Coronary artery (tissue), 2 donors: Measurements from ENCODE around the gene TXN.
"Not testable (repeated sequence)": the region's sequence is repeated elsewhere in the genome, so short reads cannot be mapped to it uniquely, and the experiment has no call there.

ENCODE experiments used
- DNase-seq: peaks from one replicate; pipeline ENCODE4 v3.0.0-alpha.2; 2017; ENCODE audit warnings: low spot score
- H3K27ac ChIP-seq, 2 donors: fragments of 200-600 bp; sonication (generic); one replicate each; pipeline ENCODE4 v1.5.1; 2016 to 2019
- H3K4me3 ChIP-seq: fragments of 200-600 bp; sonication (generic); 2 replicates; pipeline ENCODE4 v1.5.1; 2016; ENCODE audit warnings: mild to moderate bottlenecking, moderate library complexity
- CTCF ChIP-seq: fragments of 200-600 bp; sonication (generic); IDR thresholded peaks from one replicate; pipeline ENCODE4 v1.5.1; 2019; ENCODE audit warnings: antibody characterized with exemption

The TXN gene

GRCh38 chr9:110213413-110214044 is 42.8 kb downstream of the TXN start:
- no peak for DNase-seq
- Histone ChIP-seq H3K27ac (no peak overlapping the region), H3K4me3 (no peak overlapping the region)
- no peak for TF ChIP-seq CTCF

GRCh38 chr9:110208031-110208430 is 48.3 kb downstream of the TXN start, which contains the start of gene C9orf152:
C9orf152 (minus strand) TSS chr9:110208159; CDS start chr9:110207579, 580 bp downstream.
- Histone ChIP-seq H3K27ac (no peak within 1 kb of the TSS), H3K4me3 (no peak within 1 kb of the TSS)
- TF ChIP-seq CTCF: no peak
- no peak for DNase-seq

GRCh38 chr9:110207071-110207641 is 49.2 kb downstream of the TXN start:
- no peak for DNase-seq
- TF ChIP-seq CTCF: no peak
- H3K4me3 ChIP-seq: no peak overlapping the region
- no peak overlapping the region for H3K27ac ChIP-seq

GRCh38 chr9:110206389-110206788 is 49.9 kb downstream of the TXN start:
- TF ChIP-seq CTCF: no peak
- no peak for DNase-seq
- H3K4me3 ChIP-seq: no peak overlapping the region
- H3K27ac ChIP-seq: no peak overlapping the region

GRCh38 chr9:110205612-110206011 is 50.7 kb downstream of the TXN start:
- not testable (repeated sequence) for H3K4me3 ChIP-seq, DNase-seq, H3K27ac ChIP-seq

GRCh38 chr9:110202232-110202631 is 54.1 kb downstream of the TXN start:
- TF ChIP-seq CTCF: no peak
- Histone ChIP-seq H3K4me3 (no peak overlapping the region), H3K27ac (no peak overlapping the region)
- no peak for DNase-seq

- H3K27ac ChIP-seq: no peak overlapping the region
- H3K4me3 ChIP-seq: no peak overlapping the region
- TF ChIP-seq CTCF: no peak
- no peak for DNase-seq
These were observed 56.7 kb downstream of the TXN start for GRCh38 chr9:110199643-110200042.
